Cardiac fibroblast (primary cell): ENCODE data around the gene ZNF488.

Experiments used
- DNase-seq, 2 donors: peaks; one replicate each; pipeline versions ENCODE4 v3.0.0 to v3.0.0-alpha.2; 2010; ENCODE audit warnings: low read depth in 2 of 2
- H3K4me3 ChIP-seq, 2 donors: replicated peaks in 1 of 2; 1 replicate in 1 of 2; 2 replicates in 1 of 2; pipeline ENCODE4 v1.5.1; 2011; ENCODE audit warnings: low read depth in 2 of 2, low read length in 2 of 2, mild to moderate bottlenecking in 2 of 2, moderate library complexity in 1 of 2
- CTCF ChIP-seq: IDR thresholded peaks from one replicate; pipeline ENCODE4 v1.5.1; 2011; ENCODE audit warnings: low read depth, mild to moderate bottlenecking, low read length, inconsistent platforms

The ZNF488 gene

GRCh38 chr10:47404446-47404845 is 20.4 kb upstream of the ZNF488 start:
- DNase-seq = no peak
- TF ChIP-seq CTCF = no peak
- H3K4me3 ChIP-seq = no peak overlapping the region

- TF ChIP-seq CTCF = no peak
- H3K4me3 ChIP-seq = no peak overlapping the region
- peak in 1 of 2 donors; percentile 42 for DNase-seq
Measured at GRCh38 chr10:47403446-47404318, 19.6 kb upstream of the ZNF488 start.

GRCh38 chr10:47402641-47403301 is 18.7 kb upstream of the ZNF488 start:
- DNase-seq = peak; percentile 87 to 90
- no peak overlapping the region for H3K4me3 ChIP-seq
- no peak for TF ChIP-seq CTCF

- no peak for TF ChIP-seq CTCF
- DNase-seq = no peak
- no peak overlapping the region for H3K4me3 ChIP-seq
Measured at GRCh38 chr10:47401874-47402640, 18.0 kb upstream of the ZNF488 start.

- DNase-seq = no peak
Measured at GRCh38 chr10:47401210-47401609, 17.1 kb upstream of the ZNF488 start.

GRCh38 chr10:47400786-47401185 is 16.7 kb upstream of the ZNF488 start:
- TF ChIP-seq CTCF = no peak
- no peak overlapping the region for H3K4me3 ChIP-seq
- DNase-seq = no peak

More at GRCh38 chr10:47401210-47401609, 17.1 kb upstream of the ZNF488 start:
- no peak overlapping the region for H3K4me3 ChIP-seq
- TF ChIP-seq CTCF = no peak
